ENCODE results near the gene UBE2L5. TPM values are rescaled to one million over a fixed set of nuclear protein-coding genes. Genes with fewer than 3 reads are reported as not detected.
A peak's percentile ranks its signal among the peaks of the same experiment; 100 is the strongest.

The UBE2L5 gene
- total RNA-seq, 1 experiment from 2014 or later, result not detected

DNA sequence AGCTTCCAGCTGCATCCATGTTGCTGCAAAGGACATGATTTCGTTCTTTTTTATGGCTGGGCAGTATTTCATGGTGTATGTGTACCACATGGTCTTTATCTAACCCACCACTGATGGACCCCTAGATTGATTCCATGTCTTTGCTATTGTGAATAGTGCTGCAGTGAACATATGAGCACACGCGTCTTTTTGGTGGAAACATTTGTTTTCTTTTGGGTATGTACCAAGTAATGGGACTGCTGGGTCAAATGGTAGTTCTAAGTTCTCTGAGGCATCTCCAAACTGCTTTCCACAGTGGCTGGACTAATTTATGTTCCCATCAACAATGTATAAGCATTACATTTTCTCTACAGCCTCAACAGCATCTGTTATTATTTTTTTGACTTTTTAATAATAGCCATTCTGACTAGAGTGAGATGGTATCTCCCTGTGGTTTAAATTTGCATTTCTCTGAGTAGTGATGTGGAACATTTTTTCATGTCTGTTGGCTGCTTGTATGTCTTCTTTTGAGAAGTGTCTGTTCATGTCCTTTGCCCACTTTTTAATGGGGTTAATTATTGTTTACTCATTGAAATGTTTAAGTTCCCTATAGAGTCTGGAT lies 6.8 kb upstream of the UBE2L5 start:
- DNase-seq, result no peak
- no peak overlapping the region for H3K4me3 ChIP-seq
- no peaks in the 10 kb centered on the region for H3K9me3 ChIP-seq (replicated peaks)
- peaks cover 9% of the 10 kb centered on the region for H3K4me1 ChIP-seq
- no peaks in the 10 kb centered on the region for H3K36me3 ChIP-seq
- H3K27me3 ChIP-seq, result no peaks in the 10 kb centered on the region
- H3K27ac ChIP-seq, result no peak overlapping the region

DNA sequence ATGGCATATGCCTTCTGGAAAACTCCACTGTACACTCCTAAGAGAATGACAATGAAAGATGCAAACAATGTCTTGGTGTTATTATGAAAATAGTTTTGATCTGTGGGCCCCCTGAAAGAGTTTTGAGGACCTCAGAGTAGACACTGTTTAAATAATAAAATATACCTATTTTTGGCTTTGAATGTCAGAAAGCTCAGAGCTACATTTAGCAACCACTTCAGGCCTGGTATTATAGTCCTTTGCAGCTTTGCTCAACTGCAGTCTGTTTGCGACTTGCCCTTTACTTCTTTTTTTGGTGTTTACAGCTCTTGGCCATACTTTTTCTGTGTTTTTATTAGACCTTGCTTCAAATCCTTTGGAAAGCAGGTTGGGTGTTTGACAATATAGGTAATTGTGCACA lies 5.8 kb upstream of the UBE2L5 start:
- Histone ChIP-seq H3K27me3 (no peaks in the 10 kb centered on the region), H3K4me3 (no peak overlapping the region), H3K9me3 (replicated peaks) (no peaks in the 10 kb centered on the region), H3K4me1 (peaks cover 9% of the 10 kb centered on the region), H3K36me3 (no peaks in the 10 kb centered on the region), H3K27ac (no peak overlapping the region)
- no peak for DNase-seq

DNA sequence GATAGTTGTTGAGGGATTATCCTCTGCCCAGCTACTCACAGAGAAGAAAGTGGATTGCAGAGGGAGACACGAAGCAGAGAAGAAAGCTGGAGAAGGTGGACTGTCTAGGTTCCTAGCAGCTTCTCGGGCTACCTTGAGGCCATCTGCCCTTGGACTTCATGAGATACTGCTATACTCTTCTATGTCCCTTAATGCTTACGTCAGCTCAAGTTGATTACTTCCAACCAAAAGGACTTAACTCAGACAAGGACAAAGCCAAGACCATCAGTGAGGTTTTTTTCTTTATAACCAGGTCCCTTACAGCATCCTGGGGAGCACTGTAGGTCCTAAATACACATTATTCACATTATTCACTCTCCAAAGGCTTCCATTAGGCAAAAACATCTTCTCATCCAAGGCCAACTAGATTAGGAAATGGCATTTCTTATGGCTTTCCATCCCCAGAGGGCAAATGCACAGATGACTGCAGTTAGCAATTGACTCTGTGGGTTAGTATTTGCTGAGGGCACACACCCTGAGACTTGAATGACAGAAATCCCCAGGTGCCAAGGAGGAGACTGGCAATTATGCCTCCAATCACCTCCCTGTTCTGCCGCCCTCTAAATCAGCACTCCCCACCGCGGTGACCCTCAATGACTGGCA lies 4.1 kb upstream of the UBE2L5 start:
- no peaks in the 10 kb centered on the region for H3K36me3 ChIP-seq
- no peaks in the 10 kb centered on the region for H3K9me3 ChIP-seq (replicated peaks)
- H3K27me3 ChIP-seq, result no peaks in the 10 kb centered on the region
- H3K4me3 ChIP-seq, result no peak overlapping the region
- H3K4me1 ChIP-seq, result peaks cover 11% of the 10 kb centered on the region
- H3K27ac ChIP-seq, result no peak overlapping the region
- DNase-seq, result peak; percentile 19 to 30

DNA sequence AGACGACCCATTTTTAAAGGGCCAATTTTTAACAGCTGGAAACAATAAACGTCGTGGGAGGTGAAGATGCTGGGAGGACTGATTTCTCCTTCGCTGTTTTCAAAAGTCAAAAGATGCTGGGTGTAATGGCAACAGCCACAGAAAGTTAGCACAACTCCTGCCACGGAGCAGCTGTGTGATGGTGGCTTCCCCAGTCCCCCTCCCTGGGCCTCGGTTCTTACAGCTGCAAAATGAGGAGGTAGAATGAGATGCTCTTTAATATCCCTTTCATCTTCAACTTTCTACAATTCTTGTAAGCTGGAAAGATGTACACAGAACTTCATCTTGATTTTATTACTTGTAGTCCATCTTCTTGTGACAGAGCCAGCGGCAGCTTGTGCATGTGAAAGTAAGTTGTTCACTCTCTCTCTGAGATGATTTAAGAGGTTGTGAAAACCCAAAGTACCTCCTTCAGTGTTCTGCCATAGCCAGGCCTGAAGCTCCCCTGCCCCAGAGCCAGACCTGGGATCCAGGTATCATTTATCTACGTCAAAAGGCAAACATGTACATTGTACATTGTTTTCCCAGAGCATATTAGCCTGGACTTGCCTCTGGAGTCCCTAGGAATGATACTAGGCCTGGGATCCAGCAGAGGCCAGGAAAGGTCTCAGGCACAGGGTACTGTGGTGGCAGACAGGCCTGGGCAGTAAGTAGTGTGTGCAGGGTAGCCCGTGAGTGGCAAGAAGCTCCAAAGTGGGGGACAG lies 3.4 kb upstream of the UBE2L5 start:
- DNase-seq, result no peak
- H3K27me3 ChIP-seq, result no peaks in the 10 kb centered on the region
- peaks cover 18% of the 10 kb centered on the region for H3K4me1 ChIP-seq
- H3K9me3 ChIP-seq (replicated peaks), result no peaks in the 10 kb centered on the region
- H3K4me3 ChIP-seq, result no peak overlapping the region
- no peak overlapping the region for H3K27ac ChIP-seq
- no peaks in the 10 kb centered on the region for H3K36me3 ChIP-seq

DNA sequence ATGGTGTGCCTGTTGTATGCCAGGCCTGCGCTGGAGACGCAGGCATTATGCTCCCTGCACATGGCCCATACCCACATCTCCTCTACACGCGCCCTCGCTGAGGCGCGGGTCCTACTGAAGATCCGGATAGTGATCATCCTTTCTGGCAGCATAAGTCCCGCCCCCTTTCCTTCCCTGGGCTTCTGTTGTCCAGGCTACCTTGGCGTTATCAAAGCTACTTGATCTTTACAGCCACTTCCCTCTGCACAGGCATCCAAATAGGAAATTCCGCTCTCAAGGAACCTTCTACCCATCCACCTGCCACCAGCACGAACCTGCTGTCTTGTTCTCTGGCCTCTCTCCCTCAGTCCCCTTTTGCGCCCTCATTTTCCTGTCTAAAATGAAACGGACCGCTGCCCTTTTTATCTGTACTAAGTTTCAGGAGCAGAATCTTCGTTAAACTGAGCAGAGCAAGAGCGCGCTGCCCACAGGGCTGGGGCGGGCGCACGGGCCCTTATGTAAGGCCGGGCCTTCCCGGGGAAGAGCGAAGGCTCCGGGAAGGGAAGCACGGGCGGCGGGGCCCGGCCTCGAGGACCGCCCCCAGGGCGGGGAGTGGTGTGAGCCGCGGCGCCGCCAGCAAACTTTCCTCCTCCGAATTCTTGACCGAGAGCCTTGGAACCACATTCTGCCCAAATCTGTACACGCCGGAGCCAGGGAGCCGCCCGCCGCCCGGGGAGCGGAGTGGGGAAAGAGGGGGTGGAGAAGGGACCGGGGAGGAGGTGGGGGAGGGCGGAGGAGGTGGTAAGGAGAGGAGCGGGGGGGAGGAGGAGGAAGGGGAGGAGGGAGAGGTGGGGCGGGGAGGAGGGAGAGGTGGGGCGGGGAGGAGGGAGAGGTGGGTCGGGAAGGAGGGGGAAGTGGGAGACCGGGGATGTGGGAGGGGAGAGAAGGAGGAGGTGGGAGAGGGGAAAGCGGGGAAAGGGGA lies 920 bp upstream of the UBE2L5 start:
- Histone ChIP-seq H3K4me3 (peak overlapping the region; percentile 64), H3K27ac (no peak overlapping the region; the same call in 1 of the 2 replicates), H3K36me3 (no peaks in the 10 kb centered on the region), H3K27me3 (no peaks in the 10 kb centered on the region), H3K9me3 (replicated peaks) (no peaks in the 10 kb centered on the region), H3K4me1 (peaks cover 29% of the 10 kb centered on the region; the same call in 1 of the 2 replicates)
- peak; percentile 73 to 82 for DNase-seq

DNA sequence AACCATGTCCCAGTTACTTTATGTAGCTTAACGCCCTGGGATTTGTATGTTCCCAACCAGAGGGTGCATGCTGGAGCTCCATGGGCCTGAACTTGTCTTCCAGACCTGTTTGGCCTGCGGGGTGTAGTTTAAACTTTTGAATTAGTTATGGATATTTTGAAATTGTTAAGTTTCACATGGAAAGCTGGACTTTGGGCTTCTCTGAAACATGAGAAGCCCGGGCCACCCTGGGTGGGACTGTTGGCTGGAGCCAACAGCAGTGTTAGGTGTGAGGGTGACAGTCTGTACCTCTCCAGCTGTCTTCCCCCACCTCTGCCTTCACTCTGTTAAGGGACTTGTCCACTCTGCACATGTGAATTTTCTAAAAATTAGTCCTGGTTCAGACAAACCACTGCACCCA lies 1.6 kb downstream of the UBE2L5 start:
- Histone ChIP-seq H3K4me1 (peaks cover 24% of the 10 kb centered on the region), H3K27me3 (no peaks in the 10 kb centered on the region), H3K4me3 (no peak overlapping the region), H3K27ac (peak overlapping the region; percentile 53), H3K36me3 (no peaks in the 10 kb centered on the region), H3K9me3 (replicated peaks) (no peaks in the 10 kb centered on the region)
- peak; percentile 76 to 85 for DNase-seq

DNA sequence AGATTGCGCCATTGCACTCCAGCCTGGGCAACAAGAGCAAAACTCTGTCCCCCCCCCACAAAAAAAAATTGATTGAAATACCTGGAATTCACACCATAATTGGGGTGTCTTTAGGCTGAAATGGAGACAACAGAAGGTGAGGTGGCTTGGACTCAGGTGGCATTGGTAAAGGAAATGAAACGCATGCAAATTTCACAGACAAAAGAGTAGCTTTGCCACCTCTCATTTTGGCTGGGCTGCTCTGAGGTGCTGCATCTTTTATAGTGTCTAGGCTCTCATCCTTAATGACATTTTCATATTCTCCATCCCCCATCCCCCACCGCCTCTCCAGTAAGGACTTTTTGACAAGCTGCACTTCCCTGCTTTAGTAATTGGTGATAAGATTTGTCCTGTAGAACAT lies 6.9 kb downstream of the UBE2L5 start:
- H3K4me3 ChIP-seq, result no peak overlapping the region
- H3K36me3 ChIP-seq, result no peaks in the 10 kb centered on the region
- no peaks in the 10 kb centered on the region for H3K9me3 ChIP-seq (replicated peaks)
- H3K4me1 ChIP-seq, result peaks cover 28% of the 10 kb centered on the region
- no peak overlapping the region for H3K27ac ChIP-seq
- H3K27me3 ChIP-seq, result no peaks in the 10 kb centered on the region
- no peak for DNase-seq

DNA sequence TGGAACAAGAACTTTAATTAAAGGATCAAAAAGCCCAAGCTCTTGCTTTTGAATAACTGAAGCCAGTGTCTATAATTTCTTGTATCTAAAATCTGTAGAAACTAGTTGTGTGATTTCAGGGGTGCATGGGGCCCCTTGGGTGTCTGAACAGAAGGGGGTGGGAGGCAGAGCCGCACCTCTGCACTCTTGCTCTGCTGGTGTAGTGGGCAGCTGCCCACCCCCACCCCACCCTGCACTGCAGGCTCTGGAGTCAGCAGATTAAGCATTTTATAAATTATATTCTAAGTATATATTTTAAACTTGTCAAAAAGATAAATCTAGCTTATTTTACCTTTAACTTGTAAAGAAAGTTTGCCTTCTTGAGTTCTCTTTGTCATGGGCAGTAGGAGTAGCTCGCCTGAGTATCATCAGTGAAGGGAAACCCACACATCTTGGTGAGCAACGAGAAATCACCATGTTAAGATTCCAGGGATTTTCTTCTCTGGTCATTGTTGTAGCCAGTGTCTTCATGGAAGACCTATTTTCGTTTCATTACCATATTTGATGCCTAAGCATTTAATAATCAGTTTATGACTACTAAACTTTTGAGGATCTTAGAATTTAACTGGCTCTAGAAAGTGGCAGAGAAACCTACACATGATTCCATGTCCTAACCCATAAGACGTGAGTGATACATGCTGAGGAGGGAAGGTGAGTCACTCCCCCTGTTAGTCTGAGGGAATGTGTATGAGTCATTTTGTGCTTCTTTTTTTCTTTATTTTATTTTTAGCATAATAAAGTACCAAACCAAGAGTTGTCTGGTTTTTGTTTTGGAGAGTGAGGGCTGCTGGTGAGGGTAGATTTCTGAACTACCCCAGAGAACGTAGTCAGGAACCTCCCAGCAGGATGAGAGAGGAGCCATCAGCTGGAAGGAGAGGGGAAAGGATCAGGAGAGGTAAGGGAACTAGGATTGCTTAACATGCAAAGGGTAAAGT lies 7.7 kb downstream of the UBE2L5 start:
- H3K27me3 ChIP-seq, result no peaks in the 10 kb centered on the region
- no peaks in the 10 kb centered on the region for H3K9me3 ChIP-seq (replicated peaks)
- H3K4me1 ChIP-seq, result peaks cover 22% of the 10 kb centered on the region
- H3K27ac ChIP-seq, result no peak overlapping the region
- H3K36me3 ChIP-seq, result no peaks in the 10 kb centered on the region
- H3K4me3 ChIP-seq, result no peak overlapping the region
- peak in 1 of 2 experiments; percentile 23 for DNase-seq

DNA sequence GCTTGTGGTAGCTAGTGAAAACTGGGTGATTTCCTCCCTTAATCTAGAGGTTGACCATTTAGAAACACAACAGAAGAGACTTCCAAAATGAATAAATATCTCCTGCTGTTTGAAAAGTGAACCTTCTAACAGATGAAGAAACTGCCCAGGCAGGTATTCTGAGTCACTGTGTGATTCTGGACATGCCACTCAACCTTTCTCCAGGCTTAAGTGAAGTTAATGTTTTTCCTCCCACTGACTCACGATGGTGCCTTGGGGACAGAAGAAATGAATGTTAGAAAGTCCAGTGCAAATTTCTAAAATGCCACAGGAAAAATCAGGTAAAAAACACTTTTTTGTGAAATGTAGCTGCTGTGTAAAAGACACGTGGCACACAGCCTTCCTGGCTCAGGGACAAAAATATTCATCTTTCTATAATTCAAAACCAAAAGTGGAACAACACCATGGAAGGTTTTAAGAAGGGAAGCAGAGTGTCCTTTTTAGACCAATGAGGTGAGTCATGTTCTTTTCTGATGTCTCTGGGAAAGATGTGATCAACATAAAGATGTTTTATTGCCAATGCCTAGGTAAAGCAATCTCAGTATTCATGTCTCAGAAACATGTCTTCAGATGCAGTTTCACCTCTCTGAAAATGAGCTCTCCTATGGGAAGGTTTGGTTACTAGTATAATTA lies 9.1 kb downstream of the UBE2L5 start:
- Histone ChIP-seq H3K9me3 (replicated peaks) (no peaks in the 10 kb centered on the region), H3K27ac (no peak overlapping the region), H3K27me3 (no peaks in the 10 kb centered on the region), H3K36me3 (no peaks in the 10 kb centered on the region), H3K4me1 (peaks cover 18% of the 10 kb centered on the region), H3K4me3 (no peak overlapping the region)
- no peak for DNase-seq

DNA sequence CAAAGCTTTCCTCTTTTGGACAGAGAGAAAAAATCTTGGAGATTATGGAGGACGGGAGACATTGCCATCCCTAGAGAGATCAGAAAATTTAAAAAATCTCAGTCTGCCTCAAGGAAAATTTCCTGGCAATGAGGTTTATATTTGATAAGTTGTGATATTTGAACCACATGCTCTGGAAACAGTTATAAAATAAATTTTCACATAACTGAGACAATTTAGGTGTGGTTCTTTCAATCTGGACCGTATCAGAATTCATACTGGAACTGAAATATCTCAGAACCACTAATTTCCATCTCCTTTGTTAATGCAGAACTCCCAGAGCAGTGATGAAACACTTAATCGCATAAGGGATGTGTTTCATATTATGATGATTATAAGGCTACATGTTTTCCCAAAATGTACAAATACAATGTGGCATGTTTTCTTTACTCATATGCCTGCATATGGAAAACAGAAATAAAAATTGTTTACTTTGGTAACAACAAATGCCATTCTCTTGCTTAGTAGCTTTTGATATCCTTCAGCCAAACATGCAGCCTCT lies 13.7 kb downstream of the UBE2L5 start:
- Histone ChIP-seq H3K4me3 (no peak overlapping the region), H3K27ac (no peak overlapping the region), H3K36me3 (no peaks in the 10 kb centered on the region), H3K9me3 (replicated peaks) (no peaks in the 10 kb centered on the region), H3K4me1 (no peaks in the 10 kb centered on the region), H3K27me3 (no peaks in the 10 kb centered on the region)
- no peak for DNase-seq

DNA sequence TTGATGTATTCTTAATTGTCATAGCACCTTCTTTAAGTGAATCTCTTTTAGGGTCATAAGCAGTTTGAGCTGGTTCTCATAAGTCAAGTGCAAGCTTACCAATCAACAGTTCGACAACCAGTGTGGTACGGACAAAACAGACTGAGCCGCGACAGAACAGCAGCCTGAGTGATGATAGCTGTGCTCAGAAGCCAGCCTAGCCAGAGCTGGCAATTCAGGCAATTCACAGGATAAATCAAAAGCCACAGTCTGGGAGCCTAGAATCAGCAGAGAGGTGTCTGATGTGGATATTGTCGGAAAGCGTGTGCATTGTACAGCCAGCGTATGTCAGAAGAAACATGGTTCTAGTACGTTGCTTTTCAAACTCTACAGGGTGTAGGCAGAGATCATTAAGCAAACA lies 14.9 kb downstream of the UBE2L5 start:
- H3K4me3 ChIP-seq, result no peak overlapping the region
- DNase-seq, result no peak
- no peaks in the 10 kb centered on the region for H3K36me3 ChIP-seq

DNA sequence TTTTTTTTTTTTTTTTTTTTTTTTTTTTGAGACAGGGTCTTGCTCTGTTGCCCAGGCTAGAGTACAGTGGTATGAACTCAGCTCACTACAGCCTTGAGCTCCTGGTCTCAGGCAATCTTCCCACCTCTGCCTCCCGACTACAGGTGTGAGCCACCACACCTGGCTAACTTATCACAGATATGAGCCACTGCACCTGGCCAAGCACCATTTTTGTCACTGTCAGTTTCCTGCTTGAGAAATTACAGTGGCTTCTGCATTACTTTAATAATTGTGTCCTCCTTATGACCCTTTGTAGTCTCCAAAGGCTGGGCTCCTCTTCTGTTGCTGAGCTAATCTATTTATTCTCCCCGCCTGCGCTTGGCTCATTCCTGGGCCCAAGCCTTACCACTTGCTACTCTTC lies 16.0 kb downstream of the UBE2L5 start:
- H3K4me1 ChIP-seq, result no peaks in the 10 kb centered on the region
- no peak overlapping the region for H3K4me3 ChIP-seq
- no peaks in the 10 kb centered on the region for H3K36me3 ChIP-seq
- DNase-seq, result no peak
- H3K9me3 ChIP-seq (replicated peaks), result no peaks in the 10 kb centered on the region
- no peaks in the 10 kb centered on the region for H3K27me3 ChIP-seq
- no peak overlapping the region for H3K27ac ChIP-seq

More for the DNA sequence above, 14.9 kb downstream of the UBE2L5 start:
- H3K27ac ChIP-seq, result no peak overlapping the region
- no peaks in the 10 kb centered on the region for H3K4me1 ChIP-seq
- no peaks in the 10 kb centered on the region for H3K9me3 ChIP-seq (replicated peaks)
- H3K27me3 ChIP-seq, result no peaks in the 10 kb centered on the region
